GM18498 (cell line): ENCODE measurements around the gene RPL22.
A peak's percentile ranks its signal among the peaks of the same experiment; 100 is the strongest.

ENCODE experiments used
- ATAC-seq: cut with Tn5 transposase; IDR thresholded peaks from one replicate; pipeline ENCODE4 v1.9.1; 2021; ENCODE audit warnings: mild to moderate bottlenecking, moderate library complexity; ENCODE audit not compliant: unreplicated experiment

RPL22 gene

GRCh38 chr1:6205849-6206519 lies 6.6 kb upstream of the RPL22 start, which contains the start of gene RNF207:
TSS of gene RNF207 (plus strand) at chr1:6206119. CDS start at chr1:6206536, 417 bp downstream.
- ATAC-seq: peak; percentile 50

DNA sequence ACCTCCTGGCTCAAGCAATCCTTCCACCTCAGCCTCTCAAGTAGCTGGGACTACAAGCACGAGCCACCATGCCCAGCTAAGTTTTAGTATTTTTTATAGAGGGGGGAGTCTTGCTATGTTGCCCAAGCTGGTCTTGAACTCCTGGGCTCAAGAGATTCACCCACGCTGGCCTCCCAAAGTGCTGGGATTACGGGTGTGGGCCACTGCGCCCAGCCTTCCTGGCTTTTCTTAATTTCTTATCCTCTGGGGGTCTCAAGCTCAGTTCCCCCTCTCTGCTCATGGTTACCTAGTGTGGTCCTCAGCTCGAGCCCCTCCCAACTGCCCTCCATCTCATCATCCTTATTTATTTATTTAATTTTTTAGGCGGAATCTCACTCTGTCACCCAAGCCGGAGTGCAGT lies 2.9 kb upstream of the RPL22 start:
- no peak for ATAC-seq

- ATAC-seq: no peak
Measured at GRCh38 chr1:6200188-6200809, 904 bp upstream of the RPL22 start.

DNA sequence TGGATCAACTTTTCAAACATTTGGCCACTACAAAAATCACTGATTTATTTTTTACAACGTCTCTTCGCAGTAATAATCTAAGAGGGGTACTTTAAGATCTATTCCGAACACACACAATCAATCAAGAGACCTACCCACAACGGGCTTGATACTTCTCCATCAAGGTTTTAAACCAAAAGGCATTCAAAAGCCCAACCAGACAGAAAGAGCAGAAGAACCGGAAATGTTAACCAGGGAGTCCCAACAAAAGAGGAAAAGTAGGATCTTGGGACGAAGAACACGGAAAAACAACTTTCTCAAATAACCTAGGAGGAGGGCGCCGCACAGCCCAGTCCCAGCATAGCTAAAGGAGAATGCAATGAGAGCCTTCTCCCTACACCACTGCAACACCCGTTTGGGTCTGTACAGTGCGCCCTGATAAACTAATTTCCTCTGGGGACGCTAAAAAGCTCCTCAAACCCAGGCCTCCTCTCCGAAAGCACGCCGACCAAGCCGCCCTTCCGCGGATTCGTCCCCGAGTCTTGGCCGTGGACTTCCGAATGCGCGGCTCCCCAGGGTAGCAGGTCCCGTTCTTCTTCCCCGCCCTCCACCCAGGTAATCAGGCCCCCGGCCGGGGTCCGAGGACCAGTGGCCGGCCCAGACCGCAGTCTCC lies 623 bp downstream of the RPL22 start:
- peak; percentile 31 for ATAC-seq

GRCh38 chr1:6197746-6198427 lies 1.5 kb downstream of the RPL22 start:
- ATAC-seq: no peak

DNA sequence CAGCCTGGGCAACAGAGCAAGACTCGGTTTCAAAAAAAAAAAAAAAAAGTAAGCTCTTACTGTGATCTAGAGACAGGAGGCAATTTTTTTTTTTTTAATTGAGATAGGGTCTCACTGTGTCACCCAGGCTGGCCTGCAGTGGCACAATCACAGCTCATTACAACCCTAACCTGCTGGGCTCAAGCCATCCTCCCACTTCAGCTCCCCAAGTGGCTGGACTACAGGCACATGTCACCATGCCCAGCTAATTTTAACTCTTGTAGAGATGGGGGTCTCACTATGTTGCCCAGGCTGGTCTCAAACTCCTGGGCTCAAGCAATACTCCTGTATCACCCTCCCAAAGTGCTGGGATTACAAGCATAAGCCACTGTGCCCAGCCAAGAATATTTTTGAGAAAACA lies 7.4 kb downstream of the RPL22 start:
- ATAC-seq: no peak

GRCh38 chr1:6188466-6188865 lies 10.9 kb downstream of the RPL22 start:
- no peak for ATAC-seq

GRCh38 chr1:6185635-6186382 lies 13.6 kb downstream of the RPL22 start:
- ATAC-seq: no peak

GRCh38 chr1:6185151-6185550 lies 14.2 kb downstream of the RPL22 start:
- ATAC-seq: no peak

GRCh38 chr1:6184083-6184783 lies 15.2 kb downstream of the RPL22 start:
- no peak for ATAC-seq

DNA sequence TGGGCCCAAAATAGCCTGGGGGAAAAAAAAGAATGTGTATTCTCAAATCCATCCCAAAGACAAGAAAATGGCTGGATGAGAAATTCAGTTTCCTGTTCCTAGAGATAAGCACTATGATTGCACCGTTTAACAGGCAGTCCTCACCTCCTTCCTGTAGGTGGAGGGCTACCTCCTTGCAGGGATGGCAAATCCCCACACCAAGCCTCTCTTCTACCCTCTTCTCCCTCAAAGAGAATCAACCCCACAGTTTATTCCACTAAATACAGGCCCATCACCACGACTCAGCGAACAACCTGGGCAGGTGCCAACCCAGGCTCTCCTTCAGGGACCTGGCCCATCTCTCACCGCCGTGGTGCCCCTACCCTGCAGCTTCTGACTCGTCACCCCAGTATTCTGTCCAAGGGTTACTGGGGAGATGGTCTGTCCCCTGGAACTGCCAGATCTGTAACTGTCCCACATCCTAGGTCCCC lies 15.8 kb downstream of the RPL22 start:
- no peak for ATAC-seq

DNA sequence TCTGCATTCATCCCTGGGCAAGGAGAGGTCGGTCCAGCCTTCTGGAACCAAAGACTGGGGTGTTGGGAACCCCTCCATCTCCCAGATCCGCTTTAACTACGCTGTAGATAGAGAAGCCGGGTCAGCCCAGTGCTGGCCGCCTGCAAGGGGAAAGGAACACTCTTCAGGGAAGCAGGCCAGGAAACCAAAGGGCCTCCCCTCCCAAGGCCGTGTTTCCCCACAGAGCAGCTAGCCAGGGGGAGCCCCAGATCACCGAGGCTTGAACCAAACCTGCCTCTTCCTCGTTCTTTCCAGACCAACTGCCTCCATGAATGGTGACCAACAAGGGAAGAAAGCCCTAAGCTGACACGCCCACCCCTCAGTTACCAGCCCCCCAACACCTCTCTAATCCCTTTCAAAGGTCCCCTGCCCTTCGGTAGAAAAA lies 18.0 kb downstream of the RPL22 start:
- ATAC-seq: no peak

DNA sequence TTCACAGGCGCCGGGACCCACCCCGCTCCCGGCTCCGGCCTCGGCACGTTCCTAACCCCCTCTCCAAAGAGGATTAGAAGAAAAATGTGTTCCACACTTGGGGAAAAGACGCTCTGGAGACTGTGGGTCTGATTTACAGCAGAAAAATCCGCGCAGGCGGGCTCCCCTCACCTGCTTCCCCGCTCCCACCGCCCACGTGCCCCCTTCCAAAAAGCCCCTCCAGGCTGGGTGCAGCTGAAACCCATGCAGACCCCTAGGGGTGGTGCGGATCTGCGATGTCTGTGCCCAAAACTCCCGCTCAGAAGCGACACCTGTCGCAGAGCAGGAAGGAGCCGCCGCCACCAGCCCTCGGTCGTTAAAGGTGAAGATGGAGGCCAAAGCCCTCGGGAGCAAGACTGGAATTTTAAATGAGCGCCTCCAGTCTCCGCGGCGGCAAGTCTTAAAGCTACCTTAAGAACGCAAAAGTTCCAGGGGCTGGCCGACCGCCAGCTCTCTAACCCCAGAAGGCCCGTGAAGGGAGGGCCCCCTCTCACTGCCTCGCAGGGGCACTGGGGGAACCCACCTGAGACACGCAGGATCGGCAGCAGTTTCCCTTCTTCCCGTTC lies 18.6 kb downstream of the RPL22 start:
- no peak for ATAC-seq

DNA sequence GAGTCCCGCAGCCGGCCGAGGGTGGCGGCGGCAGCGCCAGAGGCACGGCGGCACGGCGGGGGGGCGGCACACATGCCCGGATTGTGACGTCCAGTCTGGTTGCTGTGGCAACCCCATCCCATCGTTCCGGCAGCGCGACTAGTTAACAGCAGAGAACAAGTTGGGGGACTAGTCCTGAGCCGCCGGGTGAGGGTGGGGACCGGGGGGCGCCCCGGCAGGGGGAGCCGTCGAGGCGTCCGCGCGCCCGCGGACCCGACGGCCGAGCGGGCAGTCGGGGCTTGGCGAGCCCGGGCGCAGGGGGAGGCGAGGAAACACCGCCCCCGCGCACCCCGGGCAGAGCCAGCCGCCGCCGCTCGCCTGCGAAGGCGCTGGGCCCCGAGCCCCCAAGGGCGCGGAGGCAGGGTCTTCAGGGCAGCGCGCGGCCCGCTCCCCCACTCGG lies 19.1 kb downstream of the RPL22 start, which contains the start of gene CHD5:
CHD5 (minus strand) TSS at position 54 of the 439 bp plus-strand sequence. CDS start 298 bp downstream, outside the sequence.
- no peak for ATAC-seq

- ATAC-seq: no peak
Measured at GRCh38 chr1:6179564-6180175, 19.7 kb downstream of the RPL22 start.

DNA sequence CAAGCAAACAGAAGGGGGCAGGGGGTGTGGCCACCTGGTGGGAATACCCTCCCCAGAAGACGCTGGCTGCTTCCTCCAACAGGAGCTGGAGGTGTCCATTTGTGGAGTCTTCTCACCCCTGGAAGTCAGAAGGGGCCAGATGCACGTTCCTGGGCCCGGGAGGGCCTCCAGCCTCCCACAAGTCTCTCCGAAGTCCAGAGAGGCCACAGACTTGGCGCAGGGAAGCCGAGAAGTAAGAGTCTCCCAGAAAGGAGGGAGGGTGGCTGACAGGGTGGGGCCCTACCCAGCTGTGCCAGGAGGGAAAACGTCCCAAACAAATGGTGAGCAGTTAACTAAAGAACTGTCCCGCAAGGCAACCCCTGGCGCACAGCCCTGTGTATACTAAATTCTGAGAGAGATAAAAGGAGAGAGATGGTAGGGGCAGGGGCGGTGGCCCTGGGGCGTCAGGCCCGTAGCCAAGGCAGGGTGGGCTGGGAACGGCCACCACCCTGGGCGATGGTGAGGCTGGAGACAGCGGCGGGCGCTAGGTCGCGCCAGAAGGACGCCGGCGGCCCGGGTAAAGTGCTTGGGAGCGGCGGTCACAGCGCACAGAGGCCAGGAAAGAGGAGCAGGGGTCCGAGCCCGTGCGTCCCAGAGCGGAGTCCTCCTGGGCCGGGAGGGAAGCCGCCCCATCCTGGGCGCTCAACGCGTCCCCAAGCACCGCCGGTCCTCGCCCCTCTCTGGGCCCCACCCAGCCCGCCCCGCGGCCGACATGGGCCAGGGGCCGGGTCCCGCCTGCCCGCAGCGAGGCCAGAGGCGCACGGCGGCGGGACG lies 20.4 kb downstream of the RPL22 start:
- ATAC-seq: no peak

DNA sequence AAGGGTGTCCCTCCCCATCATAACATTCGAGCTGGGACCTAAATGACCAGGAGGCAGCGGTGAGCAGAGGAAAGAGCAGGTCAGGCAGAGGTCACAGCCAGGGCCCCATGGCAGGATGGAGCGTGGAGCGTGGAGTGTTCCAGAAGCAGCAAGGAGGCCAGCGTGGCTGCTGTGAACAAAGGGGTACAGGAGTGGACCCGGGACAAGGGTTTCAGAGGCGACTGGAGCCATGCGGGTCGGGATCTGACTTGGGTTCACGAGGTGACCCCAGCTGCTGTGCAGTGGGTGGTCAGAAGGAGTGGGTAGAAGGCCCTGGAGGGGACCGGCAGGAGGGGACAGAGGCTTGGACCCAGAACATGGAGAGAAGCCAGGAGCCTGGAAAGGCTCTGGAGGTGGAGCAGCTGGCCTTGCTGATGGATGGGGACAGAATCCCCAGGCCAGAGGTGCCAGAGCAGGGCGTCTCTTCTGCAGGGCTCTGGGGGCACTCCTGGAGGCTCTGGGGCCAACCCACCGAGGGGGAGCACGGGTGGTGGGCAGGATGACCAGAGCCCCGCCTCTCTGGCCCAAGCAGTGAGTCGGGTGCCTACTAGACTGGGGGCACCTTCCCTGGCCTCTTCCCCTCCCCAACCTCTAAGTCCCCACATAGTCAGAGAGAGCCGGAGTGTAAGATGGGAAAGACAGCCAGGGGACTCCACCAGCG lies 21.6 kb downstream of the RPL22 start:
- ATAC-seq: no peak

DNA sequence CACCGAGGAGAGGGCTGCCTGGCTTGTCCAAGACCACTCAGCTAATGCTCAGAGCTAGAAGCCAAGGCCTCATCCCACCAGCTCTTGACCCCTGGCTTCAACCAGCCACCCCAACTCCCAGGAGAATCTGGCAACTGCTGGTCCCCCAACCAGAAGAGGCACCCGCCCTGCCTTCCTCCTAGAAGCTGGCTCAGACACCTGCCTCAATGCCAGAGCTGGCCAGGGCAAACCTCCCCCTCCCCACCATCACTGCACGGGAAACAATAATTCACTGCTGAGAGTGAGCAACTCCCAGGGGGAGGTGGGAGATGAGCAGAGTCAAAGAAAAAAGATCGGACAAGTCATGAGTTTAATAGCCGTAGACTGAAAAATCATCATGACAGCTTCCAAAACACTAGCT lies 22.6 kb downstream of the RPL22 start:
- no peak for ATAC-seq
